22Rv1 (cell line): ENCODE measurements around the gene SLC22A15.
"Not testable (repeated sequence)": the region's sequence is repeated elsewhere in the genome, so short reads cannot be mapped to it uniquely, and the experiment has no call there.

Experiments
- H3K27ac ChIP-seq: fragments of 450-650 bp; 2 replicates; pipeline ENCODE4 v1.5.1; 2017
- ZFX ChIP-seq: fragments of 450-650 bp; IDR thresholded peaks from 2 replicates; pipeline ENCODE4 v1.6.1; 2017; ENCODE audit warnings: antibody characterized with exemption, borderline replicate concordance
- TF ChIP-seq, protein P1 (sequence below): fragments of 450-650 bp; IDR thresholded peaks from 2 replicates; pipeline ENCODE4 v1.5.1; 2017; ENCODE audit warnings: mild to moderate bottlenecking

SLC22A15 gene

GRCh38 chr1:115982400-115982799 is 6.1 kb downstream of the SLC22A15 start:
- TF ChIP-seq ZFX: no peak
- TF ChIP-seq, protein P1, sequence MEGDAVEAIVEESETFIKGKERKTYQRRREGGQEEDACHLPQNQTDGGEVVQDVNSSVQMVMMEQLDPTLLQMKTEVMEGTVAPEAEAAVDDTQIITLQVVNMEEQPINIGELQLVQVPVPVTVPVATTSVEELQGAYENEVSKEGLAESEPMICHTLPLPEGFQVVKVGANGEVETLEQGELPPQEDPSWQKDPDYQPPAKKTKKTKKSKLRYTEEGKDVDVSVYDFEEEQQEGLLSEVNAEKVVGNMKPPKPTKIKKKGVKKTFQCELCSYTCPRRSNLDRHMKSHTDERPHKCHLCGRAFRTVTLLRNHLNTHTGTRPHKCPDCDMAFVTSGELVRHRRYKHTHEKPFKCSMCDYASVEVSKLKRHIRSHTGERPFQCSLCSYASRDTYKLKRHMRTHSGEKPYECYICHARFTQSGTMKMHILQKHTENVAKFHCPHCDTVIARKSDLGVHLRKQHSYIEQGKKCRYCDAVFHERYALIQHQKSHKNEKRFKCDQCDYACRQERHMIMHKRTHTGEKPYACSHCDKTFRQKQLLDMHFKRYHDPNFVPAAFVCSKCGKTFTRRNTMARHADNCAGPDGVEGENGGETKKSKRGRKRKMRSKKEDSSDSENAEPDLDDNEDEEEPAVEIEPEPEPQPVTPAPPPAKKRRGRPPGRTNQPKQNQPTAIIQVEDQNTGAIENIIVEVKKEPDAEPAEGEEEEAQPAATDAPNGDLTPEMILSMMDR: no peak

DNA sequence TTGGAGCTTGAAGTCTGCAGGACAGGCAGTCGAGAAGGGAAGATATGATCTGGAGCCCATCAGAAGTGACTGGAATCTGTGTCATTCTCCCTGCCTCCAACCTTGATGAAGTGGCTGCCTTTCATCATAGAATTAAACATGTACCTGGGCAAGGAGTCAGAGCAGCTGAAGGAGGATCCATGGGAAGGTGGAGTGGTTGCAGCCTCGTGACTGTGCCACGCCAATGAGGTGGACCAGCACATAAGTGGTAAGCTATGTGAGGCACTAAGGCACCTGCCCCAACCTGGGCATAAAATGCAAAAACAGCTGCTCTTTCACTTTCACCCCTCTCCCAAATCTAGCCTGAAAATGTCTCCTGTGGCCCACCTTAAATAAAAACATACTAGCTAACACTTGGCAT is 7.3 kb downstream of the SLC22A15 start:
- no peak overlapping the region for H3K27ac ChIP-seq
- no peak for TF ChIP-seq ZFX
- TF ChIP-seq, protein P1: no peak

More at GRCh38 chr1:115982400-115982799, 6.1 kb downstream of the SLC22A15 start:
- no peak overlapping the region for H3K27ac ChIP-seq

- H3K27ac ChIP-seq: no peak overlapping the region
- TF ChIP-seq, protein P1: no peak
- TF ChIP-seq ZFX: no peak
Observed at GRCh38 chr1:115987623-115988022, 11.3 kb downstream of the SLC22A15 start.

DNA sequence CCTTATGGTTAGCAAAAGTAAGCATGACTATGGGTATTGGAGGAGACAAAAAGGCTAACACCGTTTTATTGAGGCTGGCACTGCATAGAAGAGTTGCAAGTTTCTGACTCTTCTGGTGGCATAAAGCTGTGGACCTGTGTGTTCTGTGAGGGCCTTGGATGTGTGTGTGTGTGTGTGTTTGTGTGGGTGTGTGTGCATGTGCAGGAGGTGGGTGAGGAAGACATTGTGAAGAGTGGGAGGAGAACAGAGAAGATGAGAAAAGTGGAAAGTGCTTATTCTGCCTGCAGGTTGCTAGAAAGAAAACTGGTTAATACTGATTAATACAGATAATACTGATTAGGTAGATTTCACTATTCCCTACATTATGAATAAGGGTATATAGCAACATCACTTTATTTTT is 12.6 kb downstream of the SLC22A15 start:
- no peak overlapping the region for H3K27ac ChIP-seq

GRCh38 chr1:115989699-115990098 is 13.4 kb downstream of the SLC22A15 start:
- H3K27ac ChIP-seq: no peak overlapping the region
- no peak for TF ChIP-seq ZFX
- TF ChIP-seq, protein P1: no peak

More for the DNA sequence above, 12.6 kb downstream of the SLC22A15 start:
- TF ChIP-seq ZFX: no peak
- TF ChIP-seq, protein P1: no peak

GRCh38 chr1:115991909-115992308 is 15.6 kb downstream of the SLC22A15 start:
- TF ChIP-seq ZFX: no peak
- TF ChIP-seq, protein P1: no peak
- H3K27ac ChIP-seq: no peak overlapping the region

DNA sequence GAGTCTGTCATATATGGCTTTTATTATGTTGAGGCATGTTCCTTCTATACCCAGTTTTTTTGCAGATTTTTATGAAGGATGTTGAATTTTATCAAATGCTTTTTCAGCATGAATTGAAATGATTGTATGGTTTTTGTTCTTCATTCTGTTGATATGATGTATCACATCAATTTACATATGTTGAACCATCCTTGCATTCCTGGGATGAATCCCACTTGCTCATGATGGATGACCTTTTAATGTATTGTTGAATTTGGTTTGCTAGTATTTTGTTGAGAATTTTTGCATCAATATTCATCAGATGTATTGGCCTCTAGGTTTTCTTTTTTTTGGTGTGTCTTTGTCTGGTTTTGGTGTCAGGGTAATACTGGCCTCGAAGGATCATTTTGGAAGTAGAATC is 21.6 kb downstream of the SLC22A15 start:
- H3K27ac ChIP-seq: not testable (repeated sequence)
